ENCODE results near the gene PUM2. TPM values are rescaled to one million over a fixed set of nuclear protein-coding genes. Genes with fewer than 3 reads are reported as not detected.

Gene PUM2
- total and polyA plus RNA-seq, 11 donors = 18.6 to 75.4 (median 58.5) TPM

DNA sequence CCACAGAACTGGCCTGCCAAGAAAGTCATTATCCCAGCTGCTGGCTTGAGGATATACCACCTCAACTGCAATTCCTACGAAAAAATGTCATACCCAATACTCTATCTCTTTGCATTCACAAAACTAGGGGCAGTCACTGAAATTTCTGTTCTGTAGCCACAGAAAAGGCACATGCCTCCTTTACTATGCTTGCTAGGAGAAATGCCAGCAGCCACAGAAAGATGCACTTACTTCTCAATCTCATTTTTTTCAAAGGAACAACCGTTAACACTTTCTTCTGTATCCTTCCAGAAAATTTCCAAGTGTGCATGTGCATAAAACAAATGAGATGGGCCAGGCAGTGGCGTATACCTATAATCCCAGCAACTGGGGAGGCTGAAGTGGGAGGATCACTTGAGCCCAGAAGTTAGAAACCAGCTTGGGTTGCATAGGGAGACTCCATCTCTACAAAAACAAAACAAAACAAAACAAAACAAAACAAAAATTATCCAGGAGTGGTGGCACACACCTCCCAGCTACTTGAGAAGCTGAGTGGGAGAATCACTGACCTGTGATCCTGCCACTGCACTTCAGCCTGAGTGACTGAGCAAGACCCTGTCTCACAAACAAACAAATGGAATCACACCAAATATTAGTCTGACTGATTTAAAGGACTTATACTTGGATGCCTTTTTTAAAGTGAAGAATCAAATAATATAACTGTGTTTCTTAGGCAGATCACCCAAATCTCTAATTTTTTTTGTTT is 22.4 kb upstream of the PUM2 start:
- Histone ChIP-seq H3K9me3 (no peaks in the 10 kb centered on the region), H3K4me3 (no peak overlapping the region), H3K4me1 (no peaks in the 10 kb centered on the region), H3K27ac (no peak overlapping the region), H3K27me3 (peaks cover 0 to 9% (median 0%) of the 10 kb centered on the region in 9 donors), H3K36me3 (no peaks in the 10 kb centered on the region)
- ATAC-seq = no peak
- DNase-seq = no peak
- 55 to 75% (median 74%) methylated on average over 3 of the region's 3 CpGs for WGBS, 4 donors
- TF ChIP-seq CTCF (IDR thresholded peaks at IDR 0.05) = no peak
- TF ChIP-seq POLR2A (IDR thresholded peaks at IDR 0.05) = no peak
- intact Hi-C loops (cut with DNase I) = no loop called here

DNA sequence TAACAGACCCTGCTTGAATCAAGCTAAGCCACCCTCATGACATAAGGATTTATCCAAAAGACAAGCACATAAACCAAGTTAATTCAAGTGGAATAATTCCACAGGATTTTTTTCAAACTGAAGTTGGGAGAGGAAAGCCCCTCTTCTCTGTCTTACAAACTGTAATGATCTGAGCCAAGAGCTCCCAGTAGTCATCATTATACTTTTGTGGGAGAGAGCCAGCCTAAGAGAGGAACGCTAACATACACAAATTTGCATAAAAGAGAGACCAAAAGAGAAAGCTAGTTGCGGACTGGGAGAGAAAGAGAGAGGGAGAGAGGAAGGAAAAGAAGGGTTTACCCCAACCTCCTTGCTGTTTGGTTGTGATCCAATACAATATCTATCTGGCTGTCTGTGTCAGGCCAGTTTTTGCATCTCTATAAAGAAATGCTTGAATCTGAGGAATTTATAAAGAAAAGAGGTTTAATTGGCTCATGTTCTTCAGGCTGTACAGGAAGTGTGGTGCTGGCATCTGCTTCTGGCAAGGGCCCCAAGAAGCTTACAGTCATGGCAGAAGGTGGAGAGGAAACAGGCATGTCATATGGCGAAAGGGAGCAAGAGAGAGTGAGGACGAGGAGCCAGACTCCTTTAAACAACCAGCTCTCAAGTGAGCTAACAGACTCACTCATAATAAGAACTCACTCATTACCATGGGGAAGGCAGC is 20.8 kb upstream of the PUM2 start:
- Histone ChIP-seq H3K27me3 (peaks cover 0 to 9% (median 0%) of the 10 kb centered on the region in 9 donors), H3K36me3 (no peaks in the 10 kb centered on the region), H3K27ac (no peak overlapping the region), H3K4me1 (no peaks in the 10 kb centered on the region), H3K9me3 (no peaks in the 10 kb centered on the region), H3K4me3 (no peak overlapping the region)
- ATAC-seq = no peak
- intact Hi-C loops (cut with DNase I) = no loop called here
- no peak for DNase-seq
- WGBS, 4 donors = 68 to 79% (median 72%) methylated on average over 4 of the region's 4 CpGs
- TF ChIP-seq POLR2A (IDR thresholded peaks at IDR 0.05) = no peak
- no peak for TF ChIP-seq CTCF (IDR thresholded peaks at IDR 0.05)

GRCh38 chr2:20370191-20370590 is 19.5 kb upstream of the PUM2 start:
- ATAC-seq = peak in 1 of 4 donors; percentile 59
- WGBS, 4 donors = 60 to 66% (median 64%) methylated on average over 5 of the region's 5 CpGs
- intact Hi-C loops (cut with DNase I) = no loop called here
- DNase-seq = no peak
- no peaks in the 10 kb centered on the region for H3K36me3 ChIP-seq
- peaks cover 0 to 9% (median 0%) of the 10 kb centered on the region in 9 donors for H3K27me3 ChIP-seq
- no peaks in the 10 kb centered on the region for H3K9me3 ChIP-seq
- H3K27ac ChIP-seq = no peak overlapping the region
- peaks cover 0 to 7% (median 0%) of the 10 kb centered on the region in 12 donors for H3K4me1 ChIP-seq
- H3K4me3 ChIP-seq = no peak overlapping the region
- TF ChIP-seq CTCF (IDR thresholded peaks at IDR 0.05) (no peak), POLR2A (IDR thresholded peaks at IDR 0.05) (no peak)

DNA sequence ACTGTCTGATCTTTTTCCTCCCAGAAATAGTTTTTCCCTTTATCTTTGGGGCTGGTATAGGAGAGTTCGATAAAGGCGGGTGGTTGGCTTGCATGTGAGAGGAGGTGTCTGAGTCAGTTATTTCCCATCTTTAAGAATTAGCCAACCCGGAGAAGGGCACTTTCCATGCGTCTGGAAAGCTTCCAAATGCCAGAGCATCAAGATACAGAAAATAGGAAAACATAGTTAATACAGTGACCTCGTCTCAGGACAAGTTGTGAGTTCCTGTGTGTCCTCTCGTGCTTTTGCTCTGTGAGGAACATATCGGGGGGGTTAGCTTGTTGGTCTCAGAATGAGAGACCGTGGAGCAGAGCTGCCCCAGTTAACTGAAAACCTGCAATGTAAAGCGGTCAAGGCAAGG is 18.7 kb upstream of the PUM2 start:
- no peak overlapping the region for H3K4me3 ChIP-seq
- intact Hi-C loops (cut with DNase I) = no loop called here
- H3K27ac ChIP-seq = no peak overlapping the region
- 56 to 69% (median 63%) methylated on average over 9 of the region's 9 CpGs for WGBS, 4 donors
- ATAC-seq (no peak), DNase-seq (no peak)
- H3K4me1 ChIP-seq = peaks cover 0 to 13% (median 0%) of the 10 kb centered on the region in 12 donors
- peaks cover 0 to 9% (median 0%) of the 10 kb centered on the region in 9 donors for H3K27me3 ChIP-seq
- H3K9me3 ChIP-seq = no peaks in the 10 kb centered on the region
- no peak for TF ChIP-seq POLR2A (IDR thresholded peaks at IDR 0.05)
- no peak for TF ChIP-seq CTCF (IDR thresholded peaks at IDR 0.05)
- H3K36me3 ChIP-seq = no peaks in the 10 kb centered on the region
